HG02938 (cell line): Measurements from ENCODE around the gene CLCA2.
A peak's percentile ranks its signal among the peaks of the same experiment; 100 is the strongest.

Source experiments
- ATAC-seq: cut with Tn5 transposase; IDR thresholded peaks from one replicate; pipeline ENCODE4 v1.9.1; 2021; ENCODE audit warnings: mild to moderate bottlenecking, moderate library complexity; ENCODE audit not compliant: unreplicated experiment

Gene CLCA2

GRCh38 chr1:86471291-86471690, 47.3 kb downstream of the CLCA2 start:
- ATAC-seq, result no peak

- no peak for ATAC-seq
Observed at GRCh38 chr1:86472152-86472551, 48.2 kb downstream of the CLCA2 start.

- no peak for ATAC-seq
Observed at GRCh38 chr1:86472767-86473166, 48.8 kb downstream of the CLCA2 start.

GRCh38 chr1:86477256-86477655, 53.3 kb downstream of the CLCA2 start:
- no peak for ATAC-seq

GRCh38 chr1:86477682-86478081, 53.7 kb downstream of the CLCA2 start:
- no peak for ATAC-seq

GRCh38 chr1:86478416-86479156, 54.6 kb downstream of the CLCA2 start:
- no peak for ATAC-seq

GRCh38 chr1:86481966-86482365, 58.0 kb downstream of the CLCA2 start:
- no peak for ATAC-seq

- no peak for ATAC-seq
Observed at GRCh38 chr1:86487131-86487810, 63.3 kb downstream of the CLCA2 start.

- no peak for ATAC-seq
Observed at GRCh38 chr1:86487811-86488141, 63.8 kb downstream of the CLCA2 start.

GRCh38 chr1:86489242-86489878, 65.4 kb downstream of the CLCA2 start:
- no peak for ATAC-seq

- no peak for ATAC-seq
Observed at GRCh38 chr1:86491171-86491950, 67.4 kb downstream of the CLCA2 start.

GRCh38 chr1:86498281-86498680, 74.3 kb downstream of the CLCA2 start:
- ATAC-seq, result no peak

GRCh38 chr1:86499987-86500593, 76.1 kb downstream of the CLCA2 start:
- ATAC-seq, result peak; percentile 55

- no peak for ATAC-seq
Observed at GRCh38 chr1:86500714-86501113, 76.7 kb downstream of the CLCA2 start.

- peak; percentile 64 for ATAC-seq
Observed at GRCh38 chr1:86502125-86502646, 78.2 kb downstream of the CLCA2 start.

GRCh38 chr1:86502721-86503405, 78.9 kb downstream of the CLCA2 start:
- ATAC-seq, result peak; percentile 27

- ATAC-seq, result no peak
Observed at GRCh38 chr1:86503406-86504136, 79.6 kb downstream of the CLCA2 start.

GRCh38 chr1:86504137-86504479, 80.1 kb downstream of the CLCA2 start:
- no peak for ATAC-seq

GRCh38 chr1:86504895-86505563, 81.1 kb downstream of the CLCA2 start:
- ATAC-seq, result no peak
